Upper lobe of left lung (tissue), 4 donors: ENCODE data around the gene CDC14A.

Experiments
- CTCF ChIP-seq, 6 experiments: fragments of 450-650 bp in 4 of 6; fragments of 200-600 bp in 2 of 6; sonication (generic) in 2 of 6; IDR thresholded peaks; one replicate each; pipeline ENCODE4 v1.5.1; 2016 to 2019; ENCODE audit warnings: antibody characterized with exemption in 6 of 6
- EP300 ChIP-seq, 4 donors: sonication (generic); formaldehyde crosslinking; IDR thresholded peaks; one replicate each; pipeline ENCODE4 v1.5.1; 2017; ENCODE audit warnings: antibody characterized with exemption in 4 of 4, control low read depth in 2 of 4
- POLR2A ChIP-seq, 4 donors: fragments of 450-650 bp; IDR thresholded peaks; one replicate each; pipeline ENCODE4 v1.5.1; 2016 to 2017; ENCODE audit warnings: antibody characterized with exemption in 4 of 4, mild to moderate bottlenecking in 2 of 4
- POLR2AphosphoS5 ChIP-seq, 2 donors: sonication (generic); formaldehyde crosslinking; IDR thresholded peaks; one replicate each; pipeline ENCODE4 v1.5.1; 2017; ENCODE audit warnings: antibody characterized with exemption in 2 of 2

- TF ChIP-seq CTCF (IDR thresholded peaks at IDR 0.05), result no peak
- no peak for TF ChIP-seq EP300 (IDR thresholded peaks at IDR 0.05)
- TF ChIP-seq POLR2A (IDR thresholded peaks at IDR 0.05), result no peak
- TF ChIP-seq POLR2AphosphoS5 (IDR thresholded peaks at IDR 0.05), result no peak
These were observed 75.9 kb downstream of the CDC14A start for GRCh38 chr1:100428160-100428559.
